Activated effector memory CD4-positive, alpha-beta T cell treated with anti-CD3 and anti-CD28 coated beads, Interleukin-2, amount 50 U/mL, for 16 hours (primary cell): Measurements from ENCODE around the gene EMB.
"Not testable (repeated sequence)": the region's sequence is repeated elsewhere in the genome, so short reads cannot be mapped to it uniquely, and the experiment has no call there.

Source experiments
- DNase-seq: peaks from one replicate; pipeline ENCODE4 v3.0.0-alpha.2; 2020

Gene EMB

DNA sequence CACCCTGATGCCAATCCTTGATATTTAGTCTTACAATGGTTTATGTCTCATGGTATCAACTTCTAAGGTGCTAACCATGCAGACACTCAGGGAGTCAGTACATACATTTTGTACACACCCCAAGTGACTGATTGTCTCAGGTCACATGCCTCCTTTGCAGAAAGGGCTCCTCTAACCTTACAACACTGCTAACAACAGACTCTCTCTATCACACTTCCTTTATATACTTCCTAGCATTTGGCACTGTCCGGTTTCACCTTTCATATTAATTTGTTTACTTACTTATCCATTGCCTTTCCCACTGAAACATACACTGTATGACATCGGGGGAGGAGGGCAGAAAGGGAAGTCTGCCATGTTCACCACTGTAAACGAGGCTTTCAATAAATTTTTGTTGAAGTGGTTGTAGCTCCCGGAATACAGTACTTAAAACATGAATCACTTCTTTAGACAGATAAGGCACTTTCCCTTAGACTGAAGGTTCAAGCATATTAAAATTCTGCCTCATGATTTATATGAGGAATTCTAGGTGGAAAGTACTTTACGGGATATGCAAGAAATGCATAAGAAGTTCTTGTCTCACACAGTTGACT, 20.6 kb downstream of the EMB start:
- DNase-seq: no peak

DNA sequence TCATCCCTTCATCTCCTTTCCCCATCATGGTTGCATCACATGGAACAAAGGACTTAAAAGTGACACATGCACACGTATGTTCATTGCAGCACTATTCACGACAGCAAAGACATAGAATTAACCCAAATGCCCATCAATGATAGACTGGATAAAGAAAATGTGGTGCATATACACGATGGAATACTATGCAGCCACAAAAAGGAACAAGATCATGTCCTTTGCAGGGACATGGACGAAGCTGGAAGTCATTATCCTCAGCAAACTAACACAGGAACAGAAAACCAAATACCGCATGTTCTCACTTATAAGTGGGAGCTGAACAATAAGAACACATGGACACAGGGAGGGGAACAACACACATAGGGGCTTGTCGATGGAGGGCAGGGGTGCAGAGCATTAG, 21.4 kb downstream of the EMB start:
- DNase-seq: not testable (repeated sequence)

GRCh38 chr5:50416637-50417036, 24.5 kb downstream of the EMB start:
- DNase-seq: not testable (repeated sequence)

DNA sequence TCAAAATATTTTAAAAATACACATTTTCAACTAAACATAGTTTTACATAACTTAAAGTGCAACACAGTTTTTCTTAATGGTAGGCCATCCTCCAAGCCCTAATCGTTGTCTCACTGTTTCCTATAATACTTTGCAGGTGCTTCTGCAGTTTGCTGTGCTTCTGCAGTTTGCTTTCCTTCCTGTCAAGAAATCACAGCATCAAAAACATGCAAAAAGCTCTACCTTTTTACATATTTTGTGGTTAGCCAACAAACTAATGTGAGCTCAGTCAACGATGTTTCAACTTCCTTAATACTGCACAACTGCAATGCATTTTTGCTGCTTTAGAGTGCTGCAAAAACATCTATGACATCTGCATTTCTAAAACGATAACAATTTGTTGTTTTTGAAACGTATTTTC, 25.2 kb downstream of the EMB start:
- DNase-seq: no peak

- not testable (repeated sequence) for DNase-seq
These were observed 30.2 kb downstream of the EMB start for GRCh38 chr5:50410932-50411331.

DNA sequence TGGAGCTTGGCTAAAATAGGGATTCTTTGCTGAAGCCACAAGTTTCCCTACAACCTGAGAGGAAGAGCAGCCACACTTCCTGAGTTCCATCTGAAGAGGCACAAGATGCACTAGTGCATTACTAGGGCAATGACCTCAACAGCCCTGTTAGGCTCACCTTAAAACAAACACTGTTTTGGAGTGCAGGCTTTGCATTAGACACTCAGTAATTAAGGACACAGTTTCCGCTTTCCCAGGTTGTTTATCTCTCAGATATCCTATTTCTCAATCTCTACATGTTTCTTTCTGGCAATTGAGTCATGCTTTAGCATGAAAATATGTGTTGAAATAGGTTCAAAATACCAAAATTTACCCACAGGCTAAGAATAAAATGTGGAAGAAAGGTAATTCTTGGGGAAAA, 34.2 kb downstream of the EMB start:
- no peak for DNase-seq

GRCh38 chr5:50401336-50401735, 39.8 kb downstream of the EMB start:
- DNase-seq: no peak

DNA sequence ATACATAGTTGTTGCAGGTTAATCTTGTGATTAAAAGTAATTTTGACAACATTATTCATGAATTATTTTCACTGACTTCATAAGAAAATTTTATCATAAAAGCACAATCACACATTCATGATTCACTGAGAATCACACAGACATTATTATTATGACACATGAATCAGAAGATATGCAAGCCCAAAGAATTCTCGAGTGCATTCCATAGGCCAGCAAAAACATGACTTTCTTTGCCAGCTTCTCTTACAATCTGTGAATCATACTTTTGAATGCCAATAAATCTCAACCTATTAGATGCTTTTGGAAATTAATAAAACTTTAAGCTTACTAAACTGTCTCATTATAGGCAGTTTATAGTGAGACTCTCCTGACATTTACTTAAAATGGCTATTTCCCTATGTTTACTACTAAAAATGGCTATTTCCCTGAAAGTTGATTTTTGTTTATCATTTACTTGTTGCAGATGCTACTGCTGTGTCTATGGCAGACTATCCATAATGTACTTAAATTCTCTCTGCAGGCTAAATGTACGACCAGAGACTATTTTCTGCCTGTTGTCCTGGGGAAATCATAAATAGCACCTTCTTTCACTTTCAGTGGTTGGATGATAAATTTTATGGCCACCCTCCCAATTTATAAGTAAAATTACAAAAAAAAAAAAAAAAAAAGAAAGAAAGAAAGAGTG, 47.0 kb downstream of the EMB start:
- not testable (repeated sequence) for DNase-seq

DNA sequence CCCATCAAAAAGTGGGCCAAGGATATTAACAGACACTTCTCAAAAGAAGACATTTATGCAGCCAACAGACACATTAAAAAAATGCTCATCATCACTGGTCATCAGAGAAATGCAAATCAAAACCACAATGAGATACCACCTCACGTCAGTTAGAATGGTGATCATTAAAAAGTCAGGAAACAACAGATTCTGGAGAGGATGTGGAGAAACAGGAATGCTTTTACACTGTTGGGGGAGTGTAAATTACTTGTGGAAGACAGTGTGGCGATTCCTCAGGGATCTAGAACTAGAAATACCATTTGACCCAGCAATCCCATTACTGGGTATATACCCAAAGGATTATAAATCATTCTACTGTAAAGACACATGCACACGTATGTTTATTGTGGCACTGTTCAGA, 48.8 kb downstream of the EMB start:
- not testable (repeated sequence) for DNase-seq

DNA sequence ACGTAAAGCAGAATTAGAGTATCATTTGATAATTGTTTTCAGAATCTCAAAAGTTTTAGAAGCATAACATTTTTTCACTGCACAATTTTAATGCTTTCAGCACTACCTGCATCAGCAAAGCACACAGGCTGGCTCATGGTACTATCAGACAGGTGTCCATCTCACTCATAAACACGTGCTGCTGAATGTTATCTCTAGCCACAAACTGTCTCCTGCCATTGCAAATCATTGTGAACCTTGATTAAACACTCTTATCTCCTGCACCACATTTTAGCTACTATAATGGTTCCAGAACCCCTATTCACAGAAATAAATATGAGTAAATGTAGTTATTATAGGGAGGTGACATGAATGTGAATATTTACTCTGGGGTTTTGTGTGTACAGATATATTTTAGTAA, 56.7 kb downstream of the EMB start:
- DNase-seq: not testable (repeated sequence)

GRCh38 chr5:50376696-50377095, 64.4 kb downstream of the EMB start:
- DNase-seq: not testable (repeated sequence)

DNA sequence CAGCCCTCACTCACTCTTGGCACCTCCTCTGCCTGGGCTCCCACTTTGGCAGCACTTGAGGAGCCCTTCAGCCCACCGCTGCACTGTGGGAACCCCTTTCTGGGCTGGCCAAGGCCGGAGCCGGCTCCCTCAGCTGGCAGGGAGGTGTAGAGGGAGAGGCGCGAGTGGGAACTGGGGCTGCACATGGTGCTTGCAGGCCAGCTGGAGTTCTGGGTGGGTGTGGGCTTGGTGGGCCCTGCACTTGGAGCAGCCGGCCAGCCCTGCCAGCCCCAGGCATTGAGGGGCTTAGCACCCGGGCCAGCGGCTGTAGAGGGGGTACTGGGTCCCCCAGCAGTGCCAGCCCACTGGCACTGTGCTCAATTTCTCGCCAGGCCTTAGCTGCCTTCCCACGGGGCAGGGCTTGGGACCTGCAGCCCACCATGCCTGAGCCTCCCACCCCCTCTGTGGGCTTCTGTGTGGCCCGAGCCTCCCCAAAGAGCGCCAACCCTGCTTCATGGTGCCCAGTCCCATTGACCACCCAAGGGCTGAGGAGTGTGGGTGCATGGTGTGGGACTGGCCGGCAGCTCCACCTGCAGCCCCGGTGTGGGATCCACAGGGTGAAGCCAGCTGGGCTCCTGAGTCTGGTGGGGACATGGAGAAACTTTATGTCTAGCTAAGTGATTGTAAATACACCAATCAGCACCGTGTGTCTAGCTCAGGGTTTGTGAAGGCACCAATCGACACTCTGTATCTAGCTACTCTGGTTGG, 71.6 kb downstream of the EMB start:
- not testable (repeated sequence) for DNase-seq

DNA sequence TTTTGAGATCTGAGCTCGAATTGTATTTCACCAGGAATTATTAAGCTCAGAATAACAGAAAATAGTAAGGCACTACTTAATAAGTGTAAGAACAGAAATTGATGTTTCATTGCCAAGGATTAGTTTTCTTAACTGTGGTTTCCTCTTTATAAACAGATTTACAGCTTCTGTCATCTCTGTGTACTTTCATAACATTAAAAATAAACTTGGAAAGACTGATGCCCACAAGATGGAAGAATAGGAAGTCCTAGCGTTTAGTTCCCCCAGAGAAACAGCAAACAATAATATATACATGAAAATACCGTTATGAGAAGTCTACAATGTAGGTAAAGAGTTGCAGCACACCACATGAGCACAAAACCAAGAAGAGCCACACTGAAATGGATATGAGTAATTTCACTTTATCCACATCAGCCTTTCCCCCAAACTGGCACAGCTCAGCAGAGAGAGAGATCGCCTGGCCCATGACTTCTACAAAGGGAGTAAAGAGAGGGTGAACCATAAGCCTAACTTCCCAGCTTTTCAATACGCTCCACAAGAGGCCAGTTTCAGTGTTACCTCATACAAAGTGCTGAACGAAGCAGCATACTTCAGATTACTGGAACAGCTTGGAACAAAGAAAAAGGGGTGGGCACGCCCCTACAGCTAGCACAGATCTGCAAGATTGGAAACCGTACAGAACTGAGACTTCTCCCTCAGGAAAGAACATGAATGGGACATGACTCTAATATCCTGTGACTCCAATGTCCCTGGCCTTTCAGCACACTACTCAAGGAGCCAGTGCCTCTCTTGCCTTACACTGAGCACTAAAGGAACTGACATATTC, 75.4 kb downstream of the EMB start:
- no peak for DNase-seq

DNA sequence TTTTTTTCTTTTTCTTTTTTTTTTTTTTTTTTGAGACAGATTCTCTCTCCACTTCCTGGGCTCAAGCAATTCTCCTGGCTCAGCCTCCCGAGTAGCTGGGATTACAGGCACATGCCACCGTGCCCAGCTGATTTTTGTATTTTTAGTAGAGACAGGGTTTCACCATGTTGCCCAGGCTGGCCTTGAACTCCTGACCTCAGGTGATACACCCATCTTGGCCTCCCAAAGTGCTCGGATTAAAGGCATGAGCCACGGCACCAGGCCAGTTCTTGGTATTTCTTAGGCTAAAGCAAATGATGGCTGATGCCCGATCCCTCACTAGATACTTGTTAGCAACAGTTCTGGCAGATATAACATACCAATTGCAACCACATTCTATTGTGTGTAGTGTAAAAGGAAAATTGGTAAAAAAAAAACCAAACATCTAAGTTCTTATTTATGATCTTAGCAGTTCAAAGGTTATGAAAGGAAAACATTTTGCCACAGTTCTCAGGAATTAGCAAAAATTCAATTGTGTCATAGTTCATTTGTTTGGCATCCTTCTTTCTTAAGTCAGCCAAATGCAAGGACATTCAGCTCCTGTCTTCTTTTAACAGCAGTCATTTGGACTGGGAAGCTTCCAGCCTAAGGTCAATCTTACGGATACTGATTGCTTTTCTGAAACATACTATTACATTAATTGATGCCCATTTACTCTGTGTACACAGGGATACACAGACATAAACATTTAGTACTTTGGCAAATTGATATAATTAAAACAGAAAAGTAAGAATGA, 76.4 kb downstream of the EMB start:
- DNase-seq: not testable (repeated sequence)

DNA sequence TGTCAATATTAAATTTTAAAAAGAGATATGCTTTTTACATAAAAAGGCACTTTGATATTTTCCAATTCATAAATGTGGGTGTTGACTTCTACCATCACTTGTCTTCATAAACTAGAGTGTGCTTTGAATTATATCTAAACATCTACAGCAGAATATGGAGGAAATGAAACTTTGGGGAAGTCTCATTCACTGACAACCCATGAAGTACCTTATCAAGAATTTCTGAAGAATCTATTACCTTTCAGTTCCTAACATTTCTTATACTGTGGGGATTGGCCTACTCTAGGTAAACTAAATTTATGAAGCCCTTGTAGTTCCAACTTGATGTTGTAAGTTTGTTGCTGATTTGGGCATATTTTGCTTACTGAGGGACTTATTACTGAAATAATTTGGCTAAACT, 81.9 kb downstream of the EMB start:
- DNase-seq: no peak

DNA sequence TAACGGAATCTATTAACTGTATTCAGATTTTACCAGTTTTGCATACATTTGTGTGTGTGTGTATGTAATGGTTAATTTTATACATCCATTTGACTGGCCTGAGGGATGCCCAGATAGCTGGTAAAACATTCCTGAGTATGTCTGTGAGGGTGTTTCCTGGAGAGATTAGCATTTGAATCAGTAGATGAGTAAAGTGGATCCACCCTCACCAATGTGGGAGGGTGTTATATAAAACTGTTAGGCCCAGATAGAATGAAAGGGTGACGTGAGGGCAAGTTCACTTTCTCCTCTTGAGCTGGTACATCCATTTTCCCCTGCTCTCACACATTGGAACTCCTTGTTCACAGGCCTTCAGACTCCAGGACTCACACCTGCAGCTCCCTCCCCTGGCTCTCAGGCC, 88.7 kb downstream of the EMB start:
- DNase-seq: no peak
